SK-N-SH treated with all-trans-retinoic acid at 6 μM for 48 hours (cell line): ENCODE results near the gene LAMB3.

ENCODE experiments used
- OSR1 ChIP-seq: fragments of 250-450 bp; sonication (Bioruptor Pico); IDR thresholded peaks from 2 replicates; pipeline ENCODE4 v1.8.0; 2022; ENCODE audit warnings: moderate library complexity, mild to moderate bottlenecking, inconsistent platforms
- POU6F1 ChIP-seq: fragments of 250-450 bp; sonication (Bioruptor Pico); IDR thresholded peaks from 2 replicates; pipeline ENCODE4 v1.8.0; 2021; ENCODE audit warnings: low read depth, mild to moderate bottlenecking, moderate library complexity, borderline replicate concordance
- ZC3H10 ChIP-seq: fragments of 250-450 bp; sonication (Bioruptor Pico); IDR thresholded peaks from 2 replicates; pipeline ENCODE4 v1.5.1; 2021; ENCODE audit warnings: mild to moderate bottlenecking, moderate library complexity
- ZFP30 ChIP-seq: fragments of 450-650 bp; formaldehyde crosslinking; IDR thresholded peaks from 2 replicates; pipeline ENCODE4 v1.5.0; 2022; ENCODE audit warnings: mild to moderate bottlenecking, moderate library complexity
- ZNF8 ChIP-seq: fragments of 450-650 bp; formaldehyde crosslinking; IDR thresholded peaks from 2 replicates; pipeline ENCODE4 v1.5.0; 2020; ENCODE audit warnings: mild to moderate bottlenecking, moderate library complexity
- TF ChIP-seq, protein P1 (sequence below): fragments of 250-450 bp; sonication (Bioruptor Pico); IDR thresholded peaks from 2 replicates; pipeline ENCODE4 v1.8.0; 2020; ENCODE audit warnings: mild to moderate bottlenecking, moderate library complexity, borderline replicate concordance

GRCh38 chr1:209648931-209649776 lies 3.1 kb downstream of the LAMB3 start:
- TF ChIP-seq ZFP30 (CRISPR knock-in tag) (no peak), OSR1 (peak; percentile 16), POU6F1 (CRISPR knock-in tag) (no peak), ZNF8 (CRISPR knock-in tag) (no peak), ZC3H10 (no peak)
- TF ChIP-seq, protein P1, sequence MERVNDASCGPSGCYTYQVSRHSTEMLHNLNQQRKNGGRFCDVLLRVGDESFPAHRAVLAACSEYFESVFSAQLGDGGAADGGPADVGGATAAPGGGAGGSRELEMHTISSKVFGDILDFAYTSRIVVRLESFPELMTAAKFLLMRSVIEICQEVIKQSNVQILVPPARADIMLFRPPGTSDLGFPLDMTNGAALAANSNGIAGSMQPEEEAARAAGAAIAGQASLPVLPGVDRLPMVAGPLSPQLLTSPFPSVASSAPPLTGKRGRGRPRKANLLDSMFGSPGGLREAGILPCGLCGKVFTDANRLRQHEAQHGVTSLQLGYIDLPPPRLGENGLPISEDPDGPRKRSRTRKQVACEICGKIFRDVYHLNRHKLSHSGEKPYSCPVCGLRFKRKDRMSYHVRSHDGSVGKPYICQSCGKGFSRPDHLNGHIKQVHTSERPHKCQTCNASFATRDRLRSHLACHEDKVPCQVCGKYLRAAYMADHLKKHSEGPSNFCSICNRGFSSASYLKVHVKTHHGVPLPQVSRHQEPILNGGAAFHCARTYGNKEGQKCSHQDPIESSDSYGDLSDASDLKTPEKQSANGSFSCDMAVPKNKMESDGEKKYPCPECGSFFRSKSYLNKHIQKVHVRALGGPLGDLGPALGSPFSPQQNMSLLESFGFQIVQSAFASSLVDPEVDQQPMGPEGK (CRISPR knock-in tag): no peak
